ENCODE measurements around the gene CSPG4.

CSPG4 gene

GRCh38 chr15:75666823-75667501, 45.7 kb downstream of the CSPG4 start:
- TF ChIP-seq EZH2 (IDR thresholded peaks at IDR 0.05; ENCODE audit: borderline replicate concordance, low read depth, low read length, severe bottlenecking) (no peak), CTCF (IDR thresholded peaks at IDR 0.05; ENCODE audit: borderline replicate concordance, extremely low read depth, low read length, poor library complexity, severe bottlenecking) (no peak)
- Histone ChIP-seq H3K36me3 (ENCODE audit: insufficient read depth, low read length) (no peaks in the 10 kb centered on the region), H3K79me2 (ENCODE audit: insufficient read depth, low read length) (no peaks in the 10 kb centered on the region), H4K20me1 (ENCODE audit: insufficient read depth, low read length) (no peaks in the 10 kb centered on the region), H3K27ac (ENCODE audit: low read length) (no peak overlapping the region), H3K9me3 (ENCODE audit: insufficient read depth, low read length, severe bottlenecking) (no peaks in the 10 kb centered on the region), H3K4me3 (ENCODE audit: low read depth in 1 of 2, low read length in 2 of 2) (no peak overlapping the region), H2AFZ (ENCODE audit: low read depth, low read length) (no peak overlapping the region), H3K27me3 (ENCODE audit: insufficient read depth, low read length, poor library complexity) (no peaks in the 10 kb centered on the region), H3K9ac (ENCODE audit: low read depth, low read length) (no peak overlapping the region), H3K4me1 (ENCODE audit: insufficient read depth, low read length) (no peaks in the 10 kb centered on the region), H3K4me2 (ENCODE audit: insufficient read depth, low read length) (no peak overlapping the region)
- no peak for ATAC-seq (ENCODE audit: insufficient read depth, low read depth)
- DNase-seq = no peak

GRCh38 chr15:75663931-75664421, 48.7 kb downstream of the CSPG4 start:
- H3K79me2 ChIP-seq (ENCODE audit: insufficient read depth, low read length) = no peaks in the 10 kb centered on the region
- no peak for TF ChIP-seq CTCF (IDR thresholded peaks at IDR 0.05; ENCODE audit: borderline replicate concordance, extremely low read depth, low read length, poor library complexity, severe bottlenecking)
- TF ChIP-seq EZH2 (IDR thresholded peaks at IDR 0.05; ENCODE audit: borderline replicate concordance, low read depth, low read length, severe bottlenecking) = no peak
- no peaks in the 10 kb centered on the region for H3K27me3 ChIP-seq (ENCODE audit: insufficient read depth, low read length, poor library complexity)
- H3K9ac ChIP-seq (ENCODE audit: low read depth, low read length) = no peak overlapping the region
- no peaks in the 10 kb centered on the region for H3K4me1 ChIP-seq (ENCODE audit: insufficient read depth, low read length)
- no peak overlapping the region for H3K4me3 ChIP-seq (ENCODE audit: low read depth in 1 of 2, low read length in 2 of 2)
- H3K4me2 ChIP-seq (ENCODE audit: insufficient read depth, low read length) = no peak overlapping the region
- ATAC-seq (ENCODE audit: insufficient read depth, low read depth) (no peak), DNase-seq (no peak)
- H3K36me3 ChIP-seq (ENCODE audit: insufficient read depth, low read length) = no peaks in the 10 kb centered on the region
- no peaks in the 10 kb centered on the region for H4K20me1 ChIP-seq (ENCODE audit: insufficient read depth, low read length)
- no peak overlapping the region for H2AFZ ChIP-seq (ENCODE audit: low read depth, low read length)
- no peak overlapping the region for H3K27ac ChIP-seq (ENCODE audit: low read length)
- no peaks in the 10 kb centered on the region for H3K9me3 ChIP-seq (ENCODE audit: insufficient read depth, low read length, severe bottlenecking)

- DNase-seq = no peak
- no peak for ATAC-seq (ENCODE audit: insufficient read depth, low read depth)
- Histone ChIP-seq H3K4me3 (ENCODE audit: low read depth in 1 of 2, low read length in 2 of 2) (no peak overlapping the region), H3K27me3 (ENCODE audit: insufficient read depth, low read length, poor library complexity) (no peaks in the 10 kb centered on the region), H3K4me2 (ENCODE audit: insufficient read depth, low read length) (no peak overlapping the region), H2AFZ (ENCODE audit: low read depth, low read length) (no peak overlapping the region), H3K4me1 (ENCODE audit: insufficient read depth, low read length) (no peaks in the 10 kb centered on the region), H3K9ac (ENCODE audit: low read depth, low read length) (no peak overlapping the region), H4K20me1 (ENCODE audit: insufficient read depth, low read length) (no peaks in the 10 kb centered on the region), H3K27ac (ENCODE audit: low read length) (no peak overlapping the region), H3K79me2 (ENCODE audit: insufficient read depth, low read length) (no peaks in the 10 kb centered on the region), H3K9me3 (ENCODE audit: insufficient read depth, low read length, severe bottlenecking) (no peaks in the 10 kb centered on the region), H3K36me3 (ENCODE audit: insufficient read depth, low read length) (no peaks in the 10 kb centered on the region)
- no peak for TF ChIP-seq CTCF (IDR thresholded peaks at IDR 0.05; ENCODE audit: borderline replicate concordance, extremely low read depth, low read length, poor library complexity, severe bottlenecking)
- no peak for TF ChIP-seq EZH2 (IDR thresholded peaks at IDR 0.05; ENCODE audit: borderline replicate concordance, low read depth, low read length, severe bottlenecking)
Observed at GRCh38 chr15:75662823-75663519, 49.7 kb downstream of the CSPG4 start.

All from DND-41 (cell line).